ENCODE data around the gene PKN3.

- TF ChIP-seq CTCF (conservative IDR thresholded peaks at IDR 0.05; ENCODE audit: low read length) (no peak), EZH2phosphoT487 (IDR thresholded peaks at IDR 0.05; ENCODE audit: borderline replicate concordance) (no peak)
These were observed 21.8 kb downstream of the PKN3 start, which contains the start of gene ZDHHC12 for GRCh38 chr9:128723866-128724743.
